ENCODE measurements around the gene TMEM196. TPM values are rescaled to one million over a fixed set of nuclear protein-coding genes. Genes with fewer than 3 reads are reported as not detected.

Gene TMEM196
- total RNA-seq, 1 donor from 2014 or later = not detected

- no peaks in the 10 kb centered on the region for H3K36me3 ChIP-seq
- H3K36me3 Mint-ChIP-seq = no peaks in the 10 kb centered on the region
Observed at GRCh38 chr7:19715499-19715898, 57.9 kb downstream of the TMEM196 start.

DNA sequence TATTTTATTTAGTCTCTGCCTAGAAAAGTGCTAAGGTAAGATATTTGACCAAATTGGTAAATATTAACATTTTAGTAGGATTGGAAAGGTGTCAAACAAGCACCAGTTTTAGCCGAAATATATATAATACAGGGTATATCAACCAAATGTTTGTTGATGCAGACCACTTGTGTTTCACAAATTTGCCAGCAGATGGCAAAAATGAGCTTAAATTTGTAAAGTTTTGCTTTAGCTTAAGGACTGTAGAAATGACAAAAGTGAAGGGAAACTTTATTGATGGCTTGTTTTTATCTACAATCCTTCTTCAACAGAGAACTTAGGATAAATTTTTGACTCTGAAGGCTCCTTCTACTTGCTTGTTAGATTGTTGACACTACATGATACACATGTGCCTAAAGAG, 59.7 kb downstream of the TMEM196 start:
- no peak overlapping the region for H3K4me2 ChIP-seq
- Mint-ChIP-seq H3K9me3 (no peaks in the 10 kb centered on the region), H3K27me3 (ENCODE audit: insufficient read depth, low read depth) (no peaks in the 10 kb centered on the region), H3K4me3 (no peak overlapping the region), H3K4me1 (peaks cover 9% of the 10 kb centered on the region), H3K36me3 (no peaks in the 10 kb centered on the region), H3K27ac (no peak overlapping the region)
- TF ChIP-seq, protein P1, sequence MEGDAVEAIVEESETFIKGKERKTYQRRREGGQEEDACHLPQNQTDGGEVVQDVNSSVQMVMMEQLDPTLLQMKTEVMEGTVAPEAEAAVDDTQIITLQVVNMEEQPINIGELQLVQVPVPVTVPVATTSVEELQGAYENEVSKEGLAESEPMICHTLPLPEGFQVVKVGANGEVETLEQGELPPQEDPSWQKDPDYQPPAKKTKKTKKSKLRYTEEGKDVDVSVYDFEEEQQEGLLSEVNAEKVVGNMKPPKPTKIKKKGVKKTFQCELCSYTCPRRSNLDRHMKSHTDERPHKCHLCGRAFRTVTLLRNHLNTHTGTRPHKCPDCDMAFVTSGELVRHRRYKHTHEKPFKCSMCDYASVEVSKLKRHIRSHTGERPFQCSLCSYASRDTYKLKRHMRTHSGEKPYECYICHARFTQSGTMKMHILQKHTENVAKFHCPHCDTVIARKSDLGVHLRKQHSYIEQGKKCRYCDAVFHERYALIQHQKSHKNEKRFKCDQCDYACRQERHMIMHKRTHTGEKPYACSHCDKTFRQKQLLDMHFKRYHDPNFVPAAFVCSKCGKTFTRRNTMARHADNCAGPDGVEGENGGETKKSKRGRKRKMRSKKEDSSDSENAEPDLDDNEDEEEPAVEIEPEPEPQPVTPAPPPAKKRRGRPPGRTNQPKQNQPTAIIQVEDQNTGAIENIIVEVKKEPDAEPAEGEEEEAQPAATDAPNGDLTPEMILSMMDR (IDR thresholded peaks at IDR 0.05) = peak; percentile 61
- no peak for TF ChIP-seq EZH2 (IDR thresholded peaks at IDR 0.05)
- peaks cover under 1% of the 10 kb centered on the region for H3K79me2 ChIP-seq (ENCODE audit: low read depth)
- no peaks in the 10 kb centered on the region for H3K9me3 ChIP-seq (ENCODE audit: low read depth)
- H2AFZ ChIP-seq (replicated peaks) = no peak overlapping the region
- no peaks in the 10 kb centered on the region for H3K4me1 ChIP-seq
- H3K27me3 ChIP-seq = peaks cover 34% of the 10 kb centered on the region
- H3K4me3 ChIP-seq = no peak overlapping the region
- H4K20me1 ChIP-seq (ENCODE audit: low read depth) = no peaks in the 10 kb centered on the region
- H3F3A ChIP-seq (ENCODE audit: low read depth) = no peaks in the 10 kb centered on the region
- DNase-seq (ENCODE audit: low spot score) = peak; percentile 37
- H3K36me3 ChIP-seq = no peaks in the 10 kb centered on the region
- H3K9ac ChIP-seq = no peak overlapping the region
- no peak overlapping the region for H3K27ac ChIP-seq

More at GRCh38 chr7:19715499-19715898, 57.9 kb downstream of the TMEM196 start:
- TF ChIP-seq EZH2phosphoT487 (IDR thresholded peaks at IDR 0.05) = no peak
- TF ChIP-seq EZH2 (IDR thresholded peaks at IDR 0.05) = no peak
- TF ChIP-seq, protein P1 (IDR thresholded peaks at IDR 0.05) = no peak
- Mint-ChIP-seq H3K27me3 (ENCODE audit: insufficient read depth, low read depth) (no peaks in the 10 kb centered on the region), H3K9me3 (no peaks in the 10 kb centered on the region), H3K4me3 (no peak overlapping the region), H3K27ac (no peak overlapping the region), H3K4me1 (no peaks in the 10 kb centered on the region)
- Histone ChIP-seq H3K27me3 (peaks cover 21% of the 10 kb centered on the region), H3K9me3 (ENCODE audit: low read depth) (no peaks in the 10 kb centered on the region), H2AFZ (replicated peaks) (no peak overlapping the region), H3K9ac (no peak overlapping the region), H3F3A (ENCODE audit: low read depth) (no peaks in the 10 kb centered on the region), H3K4me1 (no peaks in the 10 kb centered on the region), H3K27ac (no peak overlapping the region), H3K4me2 (no peak overlapping the region), H4K20me1 (ENCODE audit: low read depth) (no peaks in the 10 kb centered on the region), H3K79me2 (ENCODE audit: low read depth) (no peaks in the 10 kb centered on the region), H3K4me3 (no peak overlapping the region)
- no peak for DNase-seq (ENCODE audit: low spot score)

DNA sequence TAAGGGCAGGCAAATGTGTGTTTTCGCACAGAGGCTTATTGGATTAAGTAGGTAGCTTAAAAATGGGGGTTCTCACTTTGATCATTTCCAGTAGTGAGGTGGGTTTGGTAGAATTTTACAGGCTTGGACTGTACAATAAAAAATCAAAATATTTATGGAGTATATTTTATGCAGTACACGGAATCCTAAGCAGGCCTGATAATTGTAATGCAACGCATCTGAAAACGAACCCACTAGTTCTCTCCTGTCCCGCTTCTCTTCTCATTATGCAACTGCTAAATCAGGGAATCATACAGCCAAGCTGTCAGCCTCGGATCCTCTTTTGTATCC, 64.2 kb downstream of the TMEM196 start:
- TF ChIP-seq EZH2phosphoT487 (IDR thresholded peaks at IDR 0.05) = no peak
- TF ChIP-seq, protein P1 (IDR thresholded peaks at IDR 0.05) = no peak
- no peak for TF ChIP-seq EZH2 (IDR thresholded peaks at IDR 0.05)
- H3K4me1 ChIP-seq = peaks cover 16% of the 10 kb centered on the region
- peaks cover 45% of the 10 kb centered on the region for H3K79me2 ChIP-seq (ENCODE audit: low read depth)
- H3K4me1 Mint-ChIP-seq = peaks cover 34% of the 10 kb centered on the region
- peaks cover 4% of the 10 kb centered on the region for H4K20me1 ChIP-seq (ENCODE audit: low read depth)
- peak overlapping the region; percentile 1 for H3K4me2 ChIP-seq
- DNase-seq (ENCODE audit: low spot score) = no peak
- H3K9me3 Mint-ChIP-seq = no peaks in the 10 kb centered on the region
- H3K4me3 ChIP-seq = peak overlapping the region; percentile 92
- no peaks in the 10 kb centered on the region for H3K36me3 Mint-ChIP-seq
- H3K9me3 ChIP-seq (ENCODE audit: low read depth) = no peaks in the 10 kb centered on the region
- H3K27me3 Mint-ChIP-seq (ENCODE audit: insufficient read depth, low read depth) = peaks cover 2% of the 10 kb centered on the region
- peaks cover 34% of the 10 kb centered on the region for H3K27me3 ChIP-seq
- no peak overlapping the region for H3K27ac Mint-ChIP-seq
- no peak overlapping the region for H3K27ac ChIP-seq
- H3K36me3 ChIP-seq = no peaks in the 10 kb centered on the region
- H3K4me3 Mint-ChIP-seq = peak overlapping the region; percentile 99
- H2AFZ ChIP-seq (replicated peaks) = peak overlapping the region; percentile 43
- no peaks in the 10 kb centered on the region for H3F3A ChIP-seq (ENCODE audit: low read depth)
- H3K9ac ChIP-seq = no peak overlapping the region

Measured in neural progenitor cell (in vitro differentiated cells).